A549 (cell line): ENCODE data around the gene AFF3. TPM values are rescaled to one million over a fixed set of nuclear protein-coding genes. Genes with fewer than 3 reads are reported as not detected.

Experiments
- ATAC-seq, 2 experiments: fragments of 200-7000 bp in 1 of 2; fragments of >200 bp in 1 of 2; cut with Nextera tagmentation in 1 of 2; cut with Tn5 transposase in 1 of 2; 3 replicates each; pipeline versions ENCODE4 v1.8.0 to v1.9.1; 2018 to 2020; ENCODE audit warnings: mild to moderate bottlenecking in 1 of 2, moderate library complexity in 1 of 2
- CTCF ChIA-PET: fragments of 300-600 bp; sonication (Branson Sonifier 250); formaldehyde crosslinking; extraction: SDS; loops from one replicate; lab custom pipeline; 2021; ENCODE audit warnings: antibody characterized with exemption, inconsistent platforms; lab: Yijun Ruan, JAX
- POLR2A ChIA-PET: fragments of 350-600 bp; formaldehyde crosslinking; extraction: SDS; loops from one replicate; lab custom pipeline; 2021; ENCODE audit warnings: antibody characterized with exemption, inconsistent platforms; lab: Yijun Ruan, JAX
- DNase-seq, 2 experiments: peaks; one replicate each; pipeline versions ENCODE4 v3.0.0 to v3.0.0-alpha.2; 2011 to 2016; ENCODE audit warnings: low read depth in 1 of 2, low spot score in 1 of 2
- FAIRE-seq: peaks from 2 replicates; lab custom pipeline; 2011; peaks lifted over from hg19 to GRCh38; lab: Jason Lieb, UNC
- H3K27ac ChIP-seq, 2 experiments: fragments of >200 bp; sonication (Bioruptor Twin); formaldehyde crosslinking; 3 replicates each; pipeline ENCODE4 v1.5.1; 2016 to 2017
- H3K4me1 ChIP-seq: fragments of >200 bp; sonication (Bioruptor Twin); formaldehyde crosslinking; 3 replicates; pipeline ENCODE4 v1.6.1; 2016
- H3K4me2 ChIP-seq: fragments of >200 bp; sonication (Bioruptor Twin); formaldehyde crosslinking; 3 replicates; pipeline ENCODE4 v1.6.1; 2016
- H3K4me3 ChIP-seq: fragments of >200 bp; sonication (Bioruptor Twin); formaldehyde crosslinking; 3 replicates; pipeline ENCODE4 v1.5.1; 2016
- H3K9me3 ChIP-seq: fragments of >200 bp; sonication (Bioruptor Twin); formaldehyde crosslinking; 3 replicates; pipeline ENCODE4 v1.6.1; 2016
- CBX2 ChIP-seq: fragments of 200-600 bp; sonication (generic); IDR thresholded peaks from 2 replicates; pipeline ENCODE4 v1.6.1; 2016; ENCODE audit warnings: low read depth, mild to moderate bottlenecking, borderline replicate concordance
- EP300 ChIP-seq, 2 experiments: fragments of >200 bp; sonication (Bioruptor Twin); formaldehyde crosslinking; IDR thresholded peaks; 2 replicates in 1 of 2; 3 replicates in 1 of 2; pipeline ENCODE4 v1.6.1; 2016 to 2017
- FOSL2 ChIP-seq, 2 experiments: fragments of 450-650 bp in 1 of 2; fragments of >200 bp in 1 of 2; sonication (Bioruptor Twin) in 1 of 2; formaldehyde crosslinking; IDR thresholded peaks; 2 replicates each; pipeline versions ENCODE4 v1.5.0 to v1.6.1; 2016 to 2020; ENCODE audit warnings: mild to moderate bottlenecking in 1 of 2, moderate library complexity in 1 of 2
- FOXS1 ChIP-seq: fragments of 250-450 bp; sonication (Bioruptor Pico); IDR thresholded peaks from 2 replicates; pipeline ENCODE4 v1.5.0; 2020; ENCODE audit warnings: mild to moderate bottlenecking, moderate library complexity
- HDAC2 ChIP-seq: fragments of 200-600 bp; sonication (generic); IDR thresholded peaks from 2 replicates; pipeline ENCODE4 v1.6.1; 2016
- HEYL ChIP-seq: fragments of 250-450 bp; sonication (Bioruptor Pico); IDR thresholded peaks from 2 replicates; pipeline ENCODE4 v1.8.0; 2021; ENCODE audit warnings: mild to moderate bottlenecking, moderate library complexity
- JUN ChIP-seq, 2 experiments: fragments of >200 bp; sonication (Bioruptor Twin); formaldehyde crosslinking; IDR thresholded peaks; 2 replicates in 1 of 2; 3 replicates in 1 of 2; pipeline ENCODE4 v1.6.1; 2016 to 2017
- JUNB ChIP-seq: fragments of >200 bp; sonication (Bioruptor Twin); formaldehyde crosslinking; IDR thresholded peaks from 2 replicates; pipeline ENCODE4 v1.6.1; 2016
- KDM1A ChIP-seq: fragments of 200-600 bp; sonication (generic); IDR thresholded peaks from 2 replicates; pipeline ENCODE4 v1.6.1; 2016; ENCODE audit warnings: low read depth, mild to moderate bottlenecking
- MAFK ChIP-seq: fragments of 450-650 bp; IDR thresholded peaks from 2 replicates; pipeline ENCODE4 v1.6.1; 2014; ENCODE audit not compliant: partially characterized antibody
- MYC ChIP-seq: IDR thresholded peaks from 2 replicates; pipeline ENCODE4 v1.6.1; 2012; ENCODE audit warnings: mild to moderate bottlenecking, inconsistent platforms, low read length, improper control_type of control experiment, borderline replicate concordance
- NFE2L2 ChIP-seq: fragments of 150-350 bp; conservative IDR thresholded peaks from 2 replicates; pipeline ENCODE4 v1.6.1; 2014; ENCODE audit warnings: low read length
- NPAS2 ChIP-seq: fragments of 250-450 bp; sonication (Bioruptor Pico); IDR thresholded peaks from 2 replicates; pipeline ENCODE4 v1.8.0; 2022; ENCODE audit warnings: mild to moderate bottlenecking, moderate library complexity, borderline replicate concordance
- RAD21 ChIP-seq, 2 experiments: fragments of >200 bp in 1 of 2; sonication (Bioruptor Twin) in 1 of 2; formaldehyde crosslinking in 1 of 2; IDR thresholded peaks in 1 of 2; conservative IDR thresholded peaks in 1 of 2; 2 replicates in 1 of 2; 3 replicates in 1 of 2; pipeline ENCODE4 v1.6.1; 2012 to 2018; ENCODE audit warnings: inconsistent platforms in 1 of 2
- RCOR1 ChIP-seq: fragments of 150-350 bp; IDR thresholded peaks from 2 replicates; pipeline ENCODE4 v1.6.1; 2014; ENCODE audit warnings: antibody characterized with exemption, low read length, low read depth
- RFX5 ChIP-seq: fragments of 450-650 bp; IDR thresholded peaks from 2 replicates; pipeline ENCODE4 v1.7.1; 2014; ENCODE audit warnings: antibody characterized with exemption, mild to moderate bottlenecking, moderate library complexity
- RNF2 ChIP-seq: fragments of 200-600 bp; sonication (generic); IDR thresholded peaks from 2 replicates; pipeline ENCODE4 v1.6.1; 2016; ENCODE audit warnings: low read depth, mild to moderate bottlenecking, antibody characterized with exemption, moderate library complexity, borderline replicate concordance
- SMC3 ChIP-seq: fragments of >200 bp; sonication (Bioruptor Twin); formaldehyde crosslinking; IDR thresholded peaks from 3 replicates; pipeline ENCODE4 v1.6.1; 2018; ENCODE audit warnings: inconsistent platforms
- TFCP2L1 ChIP-seq: fragments of 250-450 bp; sonication (Bioruptor Pico); IDR thresholded peaks from 2 replicates; pipeline ENCODE4 v1.5.0; 2021; ENCODE audit warnings: mild to moderate bottlenecking
- ZFP36 ChIP-seq: fragments of 450-650 bp; IDR thresholded peaks from 2 replicates; pipeline ENCODE4 v1.6.1; 2014; ENCODE audit warnings: borderline replicate concordance; ENCODE audit not compliant: partially characterized antibody
- ZNF302 ChIP-seq: fragments of 250-450 bp; sonication (Bioruptor Pico); IDR thresholded peaks from 2 replicates; pipeline ENCODE4 v1.9.0; 2021; ENCODE audit warnings: inconsistent platforms, mild to moderate bottlenecking, moderate library complexity
- WGBS: methylation state at CpG from one replicate; pipeline ENCODE4 v1.1.6; 2017; ENCODE audit errors: missing lambda C conversion rate; 5-methylcytosine and 5-hydroxymethylcytosine counted together
- polyA plus RNA-seq, 4 experiments: library from polyadenylated mRNA; depleted of rRNA in 3 of 4; stranded (reverse); fragments of >200 nt; fragmentation: RNase III in 1 of 4; extraction: RNeasy Plus Mini Kit Qiagen cat#74134 plus additional on column Dnase treatment in 1 of 4; gene quantifications; 2 replicates in 3 of 4; 3 replicates in 1 of 4; pipeline ENCODE4 v1.2.3, GENCODE V29; 2011 to 2017
- TF ChIP-seq, protein P1 (sequence below): IDR thresholded peaks from 2 replicates; pipeline ENCODE4 v1.6.1; 2012; ENCODE audit warnings: low read depth, borderline replicate concordance
- TF ChIP-seq, protein P2 (sequence below): fragments of 250-450 bp; sonication (Bioruptor Pico); IDR thresholded peaks from 2 replicates; pipeline ENCODE4 v1.5.0; 2021; ENCODE audit warnings: mild to moderate bottlenecking, moderate library complexity, borderline replicate concordance
- TF ChIP-seq, protein P3 (sequence below): fragments of 450-650 bp; IDR thresholded peaks from 2 replicates; pipeline ENCODE4 v1.6.1; 2014; ENCODE audit warnings: antibody characterized with exemption
- TF ChIP-seq, protein P4 (sequence below): fragments of >200 bp; sonication (Bioruptor Twin); formaldehyde crosslinking; IDR thresholded peaks from 2 replicates; pipeline ENCODE4 v1.6.1; 2016

Gene AFF3
- polyA plus RNA-seq, 2 of the 4 experiments (the other 2 are of a cell fraction): not detected

DNA sequence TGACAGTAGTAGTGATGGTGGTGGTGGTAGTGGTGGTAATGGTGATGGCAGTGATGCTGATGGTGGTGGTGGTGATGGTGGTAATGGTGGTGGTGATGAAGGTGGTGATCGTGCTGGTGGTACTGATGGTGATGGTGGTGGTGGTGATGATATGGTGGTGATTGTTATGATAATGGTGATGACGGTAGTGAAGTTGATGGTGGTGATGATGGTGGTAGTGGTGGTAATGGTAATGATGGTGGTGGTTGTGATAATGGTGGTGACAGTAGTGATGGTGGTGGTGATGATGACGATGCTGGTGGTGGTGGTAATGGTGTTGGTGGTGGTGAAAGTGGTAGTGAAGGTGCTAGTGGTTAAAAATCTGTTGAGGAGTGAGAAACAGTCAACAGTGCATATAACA lies 125.6 kb downstream of the AFF3 start:
- TF ChIP-seq TFCP2L1 (CRISPR knock-in tag) (no peak), CBX2 (no peak), RNF2 (no peak), JUNB (no peak), HEYL (CRISPR knock-in tag) (no peak), SMC3 (no peak), HDAC2 (no peak), MYC (no peak), MAFK (no peak), RCOR1 (no peak)
- TF ChIP-seq, protein P1, sequence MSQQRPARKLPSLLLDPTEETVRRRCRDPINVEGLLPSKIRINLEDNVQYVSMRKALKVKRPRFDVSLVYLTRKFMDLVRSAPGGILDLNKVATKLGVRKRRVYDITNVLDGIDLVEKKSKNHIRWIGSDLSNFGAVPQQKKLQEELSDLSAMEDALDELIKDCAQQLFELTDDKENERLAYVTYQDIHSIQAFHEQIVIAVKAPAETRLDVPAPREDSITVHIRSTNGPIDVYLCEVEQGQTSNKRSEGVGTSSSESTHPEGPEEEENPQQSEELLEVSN: no peak
- TF ChIP-seq, protein P2, sequence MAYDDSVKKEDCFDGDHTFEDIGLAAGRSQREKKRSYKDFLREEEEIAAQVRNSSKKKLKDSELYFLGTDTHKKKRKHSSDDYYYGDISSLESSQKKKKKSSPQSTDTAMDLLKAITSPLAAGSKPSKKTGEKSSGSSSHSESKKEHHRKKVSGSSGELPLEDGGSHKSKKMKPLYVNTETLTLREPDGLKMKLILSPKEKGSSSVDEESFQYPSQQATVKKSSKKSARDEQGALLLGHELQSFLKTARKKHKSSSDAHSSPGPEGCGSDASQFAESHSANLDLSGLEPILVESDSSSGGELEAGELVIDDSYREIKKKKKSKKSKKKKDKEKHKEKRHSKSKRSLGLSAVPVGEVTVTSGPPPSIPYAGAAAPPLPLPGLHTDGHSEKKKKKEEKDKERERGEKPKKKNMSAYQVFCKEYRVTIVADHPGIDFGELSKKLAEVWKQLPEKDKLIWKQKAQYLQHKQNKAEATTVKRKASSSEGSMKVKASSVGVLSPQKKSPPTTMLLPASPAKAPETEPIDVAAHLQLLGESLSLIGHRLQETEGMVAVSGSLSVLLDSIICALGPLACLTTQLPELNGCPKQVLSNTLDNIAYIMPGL (CRISPR knock-in tag): no peak
- TF ChIP-seq, protein P3, sequence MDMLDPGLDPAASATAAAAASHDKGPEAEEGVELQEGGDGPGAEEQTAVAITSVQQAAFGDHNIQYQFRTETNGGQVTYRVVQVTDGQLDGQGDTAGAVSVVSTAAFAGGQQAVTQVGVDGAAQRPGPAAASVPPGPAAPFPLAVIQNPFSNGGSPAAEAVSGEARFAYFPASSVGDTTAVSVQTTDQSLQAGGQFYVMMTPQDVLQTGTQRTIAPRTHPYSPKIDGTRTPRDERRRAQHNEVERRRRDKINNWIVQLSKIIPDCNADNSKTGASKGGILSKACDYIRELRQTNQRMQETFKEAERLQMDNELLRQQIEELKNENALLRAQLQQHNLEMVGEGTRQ: no peak
- no peak overlapping the region for H3K4me3 ChIP-seq
- ChIA-PET CTCF (no interaction called here), POLR2A (no interaction called here)
- peaks cover 12% of the 10 kb centered on the region; the same call in 2 of the 3 replicates for H3K4me1 ChIP-seq
- FAIRE-seq (no peak), DNase-seq (no peak), ATAC-seq (no peak)
- no peak overlapping the region for H3K27ac ChIP-seq
- WGBS: 39% methylated on average over 3 of the region's 3 CpGs
- no peaks in the 10 kb centered on the region for H3K9me3 ChIP-seq
- H3K4me2 ChIP-seq: no peak overlapping the region

DNA sequence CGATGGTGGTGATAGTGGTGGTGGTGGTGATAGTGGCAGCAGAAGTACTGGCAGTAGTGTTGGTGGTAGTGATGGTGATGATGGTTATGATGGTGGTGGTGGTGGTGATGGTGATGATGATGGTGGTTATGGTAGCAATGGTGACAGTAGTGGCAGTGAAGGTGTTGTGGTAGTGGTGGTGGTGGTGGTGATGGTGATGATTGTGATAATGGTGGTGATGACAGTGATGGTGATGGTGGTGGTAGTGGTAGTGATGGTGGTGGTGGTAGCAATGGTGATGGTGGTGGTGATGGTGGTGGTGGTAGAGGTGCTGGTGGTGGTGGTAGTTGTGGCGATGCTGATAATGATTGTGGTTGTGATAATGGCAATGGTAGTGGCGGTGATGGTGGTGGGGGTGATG lies 126.5 kb downstream of the AFF3 start:
- ATAC-seq (no peak), DNase-seq (no peak), FAIRE-seq (no peak)
- no peaks in the 10 kb centered on the region for H3K9me3 ChIP-seq
- ChIA-PET POLR2A (no interaction called here), CTCF (no interaction called here)
- H3K4me3 ChIP-seq: no peak overlapping the region
- H3K4me1 ChIP-seq: peaks cover 12% of the 10 kb centered on the region; the same call in 2 of the 3 replicates
- WGBS: 79% methylated on average over 3 of the region's 3 CpGs
- TF ChIP-seq ZFP36 (no peak), KDM1A (no peak), NFE2L2 (no peak), MAFK (no peak), ZNF302 (CRISPR knock-in tag) (no peak), FOXS1 (CRISPR knock-in tag) (no peak)
- no peak overlapping the region for H3K4me2 ChIP-seq
- H3K27ac ChIP-seq: peak overlapping the region in 1 of 2 experiments; percentile 33; a peak in 1 of 6 replicates

DNA sequence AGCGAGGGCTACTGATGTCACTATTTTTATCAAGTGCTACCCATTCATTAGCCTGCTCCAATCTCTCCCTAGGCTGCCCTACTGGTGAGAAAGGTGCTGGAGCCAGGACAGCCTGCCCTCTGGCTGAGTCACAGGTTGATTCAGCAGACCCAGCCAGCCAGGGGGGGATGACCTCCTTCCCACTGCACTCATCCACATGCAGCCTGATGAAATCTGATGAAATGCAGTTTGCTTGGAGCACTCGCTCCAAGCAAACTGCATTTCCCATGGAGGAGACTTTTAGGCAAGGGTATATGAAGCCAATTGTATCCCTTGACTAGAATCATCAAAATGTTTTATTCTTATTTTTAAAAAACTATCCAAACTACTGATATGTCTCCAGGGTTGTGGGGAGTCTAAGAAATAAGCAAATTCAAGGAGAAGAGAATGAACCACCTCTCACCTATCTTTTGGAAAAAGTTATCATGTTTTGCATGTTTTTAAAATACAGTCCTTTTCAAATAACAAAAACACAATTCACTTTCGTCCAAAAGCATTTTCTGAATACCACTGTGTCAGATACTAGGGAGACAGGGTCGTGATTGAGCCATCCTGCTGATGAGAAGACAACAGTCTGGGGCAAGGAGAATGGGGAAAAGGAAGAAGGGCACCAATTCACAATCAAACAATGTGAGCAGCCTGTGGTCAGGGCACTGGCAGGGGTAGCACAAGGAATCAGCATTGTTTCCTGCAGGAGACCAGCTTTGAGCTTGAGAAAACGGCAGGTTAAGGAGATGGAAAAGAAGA lies 128.3 kb downstream of the AFF3 start:
- 20% methylated on average over 5 of the region's 5 CpGs for WGBS
- POLR2A ChIA-PET: no interaction called here
- no peaks in the 10 kb centered on the region for H3K9me3 ChIP-seq

More for the DNA sequence above, 128.3 kb downstream of the AFF3 start:
- no peak for FAIRE-seq
- Histone ChIP-seq H3K4me2 (peak overlapping the region; percentile 50), H3K4me3 (no peak overlapping the region), H3K4me1 (peaks cover 12% of the 10 kb centered on the region; the same call in 2 of the 3 replicates), H3K27ac (peak overlapping the region; percentile 76 to 82)
- TF ChIP-seq FOSL2 (IDR thresholded peaks at IDR 0.05): peak; percentile 83
- no peak for TF ChIP-seq FOSL2 (CRISPR knock-in tag; IDR thresholded peaks at IDR 0.05)
- TF ChIP-seq, protein P4, sequence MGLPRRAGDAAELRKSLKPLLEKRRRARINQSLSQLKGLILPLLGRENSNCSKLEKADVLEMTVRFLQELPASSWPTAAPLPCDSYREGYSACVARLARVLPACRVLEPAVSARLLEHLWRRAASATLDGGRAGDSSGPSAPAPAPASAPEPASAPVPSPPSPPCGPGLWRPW: peak; percentile 50; the same call in 1 of the 2 replicates
- no peak for TF ChIP-seq RAD21 (conservative IDR thresholded peaks at IDR 0.05 in 1 of 2, IDR thresholded peaks at IDR 0.05 in 1 of 2)
- peak; percentile 27 to 47; a peak in 2 of 5 replicates for TF ChIP-seq EP300 (IDR thresholded peaks at IDR 0.05)
- TF ChIP-seq RFX5: no peak
- TF ChIP-seq JUN (IDR thresholded peaks at IDR 0.05): peak in 1 of 2 experiments; percentile 33; a peak in 1 of 5 replicates
- peak; percentile 54; the same call in 1 of the 2 replicates for TF ChIP-seq JUNB
- no peak for TF ChIP-seq TFCP2L1 (CRISPR knock-in tag)
- TF ChIP-seq CBX2: no peak
- no peak for TF ChIP-seq NPAS2 (CRISPR knock-in tag)
- peak; percentile 16 to 57 for DNase-seq
- CTCF ChIA-PET: interaction anchor here (0.6 kb wide), 1 partner anchor 172 kb away, joined by 3 read pairs; no protein-coding TSS in a partner anchor
- ATAC-seq: peak; percentile 90 to 98
